ENCODE results near the gene WEE1. TPM values are rescaled to one million over a fixed set of nuclear protein-coding genes. Genes with fewer than 3 reads are reported as not detected.
A peak's percentile ranks its signal among the peaks of the same experiment; 100 is the strongest.

WEE1 gene
- polyA plus RNA-seq, 1 donor from 2014 or later: 16.0 TPM

DNA sequence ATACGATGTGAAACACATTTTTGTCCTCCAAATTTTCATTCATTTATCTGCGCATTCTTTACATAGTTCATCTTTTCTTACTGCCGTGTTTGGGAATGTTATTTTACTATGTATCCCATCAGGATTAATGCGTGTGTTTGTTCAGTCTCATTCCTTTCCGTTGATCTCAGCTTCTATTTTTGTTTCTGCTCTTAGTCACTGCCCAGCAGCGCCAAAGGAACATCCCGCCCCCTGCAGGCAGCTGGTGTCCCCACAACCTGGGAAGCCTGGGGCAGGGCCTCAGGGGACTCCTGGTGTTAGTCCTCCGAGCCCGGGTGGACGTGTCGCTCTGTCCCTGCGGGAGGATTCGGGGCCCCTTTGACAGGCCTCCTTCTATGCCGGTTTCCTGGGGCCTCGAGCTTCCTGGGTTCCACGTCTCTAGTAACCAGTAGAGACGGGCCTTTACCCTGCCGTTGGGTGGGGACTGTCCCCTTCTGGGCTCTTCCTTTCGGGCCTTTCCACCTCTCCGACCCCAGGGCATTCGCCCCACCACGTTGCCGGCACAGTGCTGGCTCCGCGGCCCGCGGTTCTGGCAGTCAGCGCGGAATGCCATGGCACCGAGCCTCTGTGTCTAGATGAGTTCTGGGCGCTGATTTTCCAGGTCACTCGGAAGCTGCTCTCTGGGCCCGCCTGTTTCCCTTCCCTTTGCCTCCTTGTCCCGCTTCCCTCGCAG, 39.8 kb downstream of the WEE1 start:
- Histone ChIP-seq H3K4me2 (ENCODE audit: low read length) (no peak overlapping the region), H3F3A (ENCODE audit: insufficient read depth, low read length, poor library complexity, severe bottlenecking) (no peaks in the 10 kb centered on the region), H3K27ac (ENCODE audit: low read length) (no peak overlapping the region)

DNA sequence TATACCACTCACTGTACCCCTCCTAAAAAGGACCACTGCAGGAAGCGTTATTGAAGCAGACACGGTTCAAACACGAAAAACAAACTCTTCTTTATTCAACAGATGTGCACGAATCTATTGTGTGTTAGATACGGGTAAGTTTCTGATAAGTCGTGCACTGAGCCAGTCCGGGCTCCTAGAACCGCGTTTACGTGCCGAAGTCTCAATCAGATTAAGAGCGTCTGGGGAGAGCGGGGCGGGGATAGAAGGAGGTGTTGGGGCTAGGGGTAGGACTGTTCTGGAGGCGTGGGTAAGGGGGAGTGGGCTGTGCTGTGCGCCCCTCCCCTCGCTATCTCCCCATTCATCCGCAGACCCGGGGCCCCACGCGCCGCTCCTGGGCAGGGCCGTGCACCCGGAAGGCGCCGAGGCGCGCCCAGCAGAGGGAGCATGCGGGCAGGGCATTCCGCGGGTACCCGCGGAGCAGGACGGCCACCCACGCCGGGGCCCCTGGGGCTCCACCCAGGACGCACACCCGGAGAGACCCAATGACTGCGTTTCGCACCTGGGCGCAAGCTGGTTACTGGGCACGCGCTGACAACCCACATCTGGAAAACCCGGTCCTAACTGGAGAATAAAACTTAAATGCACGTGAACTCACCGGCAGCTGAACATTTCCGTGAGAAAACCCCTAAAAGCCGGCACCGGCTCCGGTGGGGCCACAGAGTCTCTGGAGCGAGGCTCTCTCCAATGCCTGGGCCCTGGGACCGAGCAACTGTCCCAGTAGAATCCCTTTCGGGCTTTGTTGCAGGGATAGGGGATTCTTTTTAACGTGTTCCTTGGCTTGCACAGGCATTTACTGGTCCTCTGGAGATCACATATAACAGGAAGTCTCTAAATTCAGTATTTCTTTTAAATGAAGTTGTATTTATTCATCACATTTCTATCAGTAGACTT, 40.6 kb downstream of the WEE1 start:
- peak overlapping the region; percentile 39 for H3K4me3 ChIP-seq (ENCODE audit: low read length)
- H3K27ac ChIP-seq (ENCODE audit: low read length): no peak overlapping the region

More for the DNA sequence above, 39.8 kb downstream of the WEE1 start:
- Histone ChIP-seq H3K36me3 (ENCODE audit: insufficient read depth, low read length) (no peaks in the 10 kb centered on the region), H2AFZ (ENCODE audit: low read depth, low read length) (no peak overlapping the region), H3K4me3 (ENCODE audit: low read length) (no peak overlapping the region), H4K20me1 (ENCODE audit: insufficient read depth) (no peaks in the 10 kb centered on the region), H3K27me3 (ENCODE audit: insufficient read depth, low read depth, low read length) (peaks cover 14% of the 10 kb centered on the region), H3K9me2 (ENCODE audit: insufficient read depth, low read length) (no peaks in the 10 kb centered on the region), H3K9me3 (ENCODE audit: low read length) (no peaks in the 10 kb centered on the region), H3K79me2 (replicated peaks; ENCODE audit: insufficient read depth, low read length) (no peaks in the 10 kb centered on the region), H3K9ac (ENCODE audit: low read length) (no peak overlapping the region)
- no peak for TF ChIP-seq SMC3 (conservative IDR thresholded peaks at IDR 0.05; ENCODE audit: poor library complexity)
- no peak for TF ChIP-seq EP300 (conservative IDR thresholded peaks at IDR 0.05; ENCODE audit: poor library complexity, severe bottlenecking)
- TF ChIP-seq, protein P1, sequence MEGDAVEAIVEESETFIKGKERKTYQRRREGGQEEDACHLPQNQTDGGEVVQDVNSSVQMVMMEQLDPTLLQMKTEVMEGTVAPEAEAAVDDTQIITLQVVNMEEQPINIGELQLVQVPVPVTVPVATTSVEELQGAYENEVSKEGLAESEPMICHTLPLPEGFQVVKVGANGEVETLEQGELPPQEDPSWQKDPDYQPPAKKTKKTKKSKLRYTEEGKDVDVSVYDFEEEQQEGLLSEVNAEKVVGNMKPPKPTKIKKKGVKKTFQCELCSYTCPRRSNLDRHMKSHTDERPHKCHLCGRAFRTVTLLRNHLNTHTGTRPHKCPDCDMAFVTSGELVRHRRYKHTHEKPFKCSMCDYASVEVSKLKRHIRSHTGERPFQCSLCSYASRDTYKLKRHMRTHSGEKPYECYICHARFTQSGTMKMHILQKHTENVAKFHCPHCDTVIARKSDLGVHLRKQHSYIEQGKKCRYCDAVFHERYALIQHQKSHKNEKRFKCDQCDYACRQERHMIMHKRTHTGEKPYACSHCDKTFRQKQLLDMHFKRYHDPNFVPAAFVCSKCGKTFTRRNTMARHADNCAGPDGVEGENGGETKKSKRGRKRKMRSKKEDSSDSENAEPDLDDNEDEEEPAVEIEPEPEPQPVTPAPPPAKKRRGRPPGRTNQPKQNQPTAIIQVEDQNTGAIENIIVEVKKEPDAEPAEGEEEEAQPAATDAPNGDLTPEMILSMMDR (IDR thresholded peaks at IDR 0.05; ENCODE audit: poor library complexity, severe bottlenecking): peak; percentile 56
- no peak for TF ChIP-seq POLR2AphosphoS5 (IDR thresholded peaks at IDR 0.05)
- TF ChIP-seq RAD21 (conservative IDR thresholded peaks at IDR 0.05): no peak
- TF ChIP-seq, protein P2, sequence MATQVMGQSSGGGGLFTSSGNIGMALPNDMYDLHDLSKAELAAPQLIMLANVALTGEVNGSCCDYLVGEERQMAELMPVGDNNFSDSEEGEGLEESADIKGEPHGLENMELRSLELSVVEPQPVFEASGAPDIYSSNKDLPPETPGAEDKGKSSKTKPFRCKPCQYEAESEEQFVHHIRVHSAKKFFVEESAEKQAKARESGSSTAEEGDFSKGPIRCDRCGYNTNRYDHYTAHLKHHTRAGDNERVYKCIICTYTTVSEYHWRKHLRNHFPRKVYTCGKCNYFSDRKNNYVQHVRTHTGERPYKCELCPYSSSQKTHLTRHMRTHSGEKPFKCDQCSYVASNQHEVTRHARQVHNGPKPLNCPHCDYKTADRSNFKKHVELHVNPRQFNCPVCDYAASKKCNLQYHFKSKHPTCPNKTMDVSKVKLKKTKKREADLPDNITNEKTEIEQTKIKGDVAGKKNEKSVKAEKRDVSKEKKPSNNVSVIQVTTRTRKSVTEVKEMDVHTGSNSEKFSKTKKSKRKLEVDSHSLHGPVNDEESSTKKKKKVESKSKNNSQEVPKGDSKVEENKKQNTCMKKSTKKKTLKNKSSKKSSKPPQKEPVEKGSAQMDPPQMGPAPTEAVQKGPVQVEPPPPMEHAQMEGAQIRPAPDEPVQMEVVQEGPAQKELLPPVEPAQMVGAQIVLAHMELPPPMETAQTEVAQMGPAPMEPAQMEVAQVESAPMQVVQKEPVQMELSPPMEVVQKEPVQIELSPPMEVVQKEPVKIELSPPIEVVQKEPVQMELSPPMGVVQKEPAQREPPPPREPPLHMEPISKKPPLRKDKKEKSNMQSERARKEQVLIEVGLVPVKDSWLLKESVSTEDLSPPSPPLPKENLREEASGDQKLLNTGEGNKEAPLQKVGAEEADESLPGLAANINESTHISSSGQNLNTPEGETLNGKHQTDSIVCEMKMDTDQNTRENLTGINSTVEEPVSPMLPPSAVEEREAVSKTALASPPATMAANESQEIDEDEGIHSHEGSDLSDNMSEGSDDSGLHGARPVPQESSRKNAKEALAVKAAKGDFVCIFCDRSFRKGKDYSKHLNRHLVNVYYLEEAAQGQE (IDR thresholded peaks at IDR 0.05; ENCODE audit: borderline replicate concordance): no peak

More for the DNA sequence above, 40.6 kb downstream of the WEE1 start:
- no peaks in the 10 kb centered on the region for H3K9me2 ChIP-seq (ENCODE audit: insufficient read depth, low read length)
- no peaks in the 10 kb centered on the region for H3K36me3 ChIP-seq (ENCODE audit: insufficient read depth, low read length)
- peaks cover 14% of the 10 kb centered on the region for H3K27me3 ChIP-seq (ENCODE audit: insufficient read depth, low read depth, low read length)
- no peaks in the 10 kb centered on the region for H3F3A ChIP-seq (ENCODE audit: insufficient read depth, low read length, poor library complexity, severe bottlenecking)
- no peak for TF ChIP-seq MXI1 (conservative IDR thresholded peaks at IDR 0.05; ENCODE audit: poor library complexity, severe bottlenecking)
- TF ChIP-seq EP300 (conservative IDR thresholded peaks at IDR 0.05; ENCODE audit: poor library complexity, severe bottlenecking): no peak
- TF ChIP-seq POLR2AphosphoS5 (IDR thresholded peaks at IDR 0.05): no peak
- no peak for TF ChIP-seq RAD21 (conservative IDR thresholded peaks at IDR 0.05)
- no peaks in the 10 kb centered on the region for H3K79me2 ChIP-seq (replicated peaks; ENCODE audit: insufficient read depth, low read length)
- no peaks in the 10 kb centered on the region for H3K9me3 ChIP-seq (ENCODE audit: low read length)
- no peak overlapping the region for H2AFZ ChIP-seq (ENCODE audit: low read depth, low read length)
- H3K4me2 ChIP-seq (ENCODE audit: low read length): no peak overlapping the region
- H3K9ac ChIP-seq (ENCODE audit: low read length): no peak overlapping the region
- H4K20me1 ChIP-seq (ENCODE audit: insufficient read depth): no peaks in the 10 kb centered on the region
